ENCODE results near the gene MYRIP.

DNA sequence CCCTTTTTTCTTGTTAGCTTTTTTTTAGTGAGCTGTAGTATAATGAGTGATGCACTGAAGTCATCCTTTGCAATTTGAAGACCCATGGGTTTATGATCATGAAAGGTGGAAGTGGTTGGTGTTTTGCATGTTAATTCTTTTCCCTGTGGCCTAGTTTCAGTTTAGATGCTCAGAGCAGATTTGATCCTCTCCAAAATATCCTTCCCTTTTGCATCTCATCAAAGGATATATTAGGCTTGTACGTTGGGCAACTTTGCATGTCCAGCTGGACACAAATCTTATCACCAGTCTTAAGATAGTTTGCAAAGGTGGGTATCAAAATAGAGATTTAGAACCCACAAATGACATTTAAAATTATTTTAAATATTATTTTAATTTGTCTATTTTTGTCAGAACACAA lies 72.7 kb downstream of the MYRIP start:
- TF ChIP-seq CTCF (IDR thresholded peaks at IDR 0.05 in 8 of 11, conservative IDR thresholded peaks at IDR 0.05 in 3 of 11) (no peak), POLR2AphosphoS5 (IDR thresholded peaks at IDR 0.05) (no peak), POLR2A (IDR thresholded peaks at IDR 0.05) (no peak)
